ENCODE data around the gene GCA.

- no peak for TF ChIP-seq POLR2A (IDR thresholded peaks at IDR 0.05; ENCODE audit: low read length)
- no peak for TF ChIP-seq EHMT2 (IDR thresholded peaks at IDR 0.05; ENCODE audit: low read depth)
- no peak for TF ChIP-seq BCL3 (IDR thresholded peaks at IDR 0.05)
- TF ChIP-seq CTCF (IDR thresholded peaks at IDR 0.05): no peak
- no peak for TF ChIP-seq POLR2AphosphoS2 (conservative IDR thresholded peaks at IDR 0.05; ENCODE audit: low read length)
- TF ChIP-seq RAD21 (conservative IDR thresholded peaks at IDR 0.05 in 1 of 2, IDR thresholded peaks at IDR 0.05 in 1 of 2): no peak
These were observed 13.1 kb upstream of the GCA start for GRCh38 chr2:162330881-162331280.
